Measurements from ENCODE around the gene ATG3. TPM values are rescaled to one million over a fixed set of nuclear protein-coding genes. Genes with fewer than 3 reads are reported as not detected.
"Not testable (repeated sequence)": the region's sequence is repeated elsewhere in the genome, so short reads cannot be mapped to it uniquely, and the experiment has no call there.

ATG3 gene
- total RNA-seq, 4 donors from 2014 or later = 25.1 to 47.9 (median 44.6) TPM

DNA sequence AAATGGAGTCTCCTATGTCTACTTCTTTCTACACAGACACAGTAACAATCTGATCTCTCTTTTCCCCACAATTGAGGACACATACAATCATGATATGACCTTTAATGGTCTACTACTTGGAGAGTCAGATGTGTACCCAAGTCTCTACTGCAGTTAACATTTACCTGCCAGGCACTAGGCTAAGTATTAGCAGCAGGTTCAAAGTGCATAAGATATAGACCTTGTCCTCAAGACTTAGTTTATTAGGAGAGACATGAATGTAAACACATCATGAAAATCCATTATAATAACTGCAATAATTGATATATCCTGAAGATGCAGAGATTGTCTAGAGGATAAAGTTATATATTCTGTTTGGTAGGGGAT lies 3.2 kb upstream of the ATG3 start:
- DNase-seq = no peak
- H3K9me3 ChIP-seq = no peaks in the 10 kb centered on the region
- H3K4me1 ChIP-seq = peaks cover 0 to under 1% of the 10 kb centered on the region in 2 donors
- intact Hi-C loops (cut with DNase I; ENCODE audit: low total_unique reads) = no loop called here
- TF ChIP-seq, protein P1, sequence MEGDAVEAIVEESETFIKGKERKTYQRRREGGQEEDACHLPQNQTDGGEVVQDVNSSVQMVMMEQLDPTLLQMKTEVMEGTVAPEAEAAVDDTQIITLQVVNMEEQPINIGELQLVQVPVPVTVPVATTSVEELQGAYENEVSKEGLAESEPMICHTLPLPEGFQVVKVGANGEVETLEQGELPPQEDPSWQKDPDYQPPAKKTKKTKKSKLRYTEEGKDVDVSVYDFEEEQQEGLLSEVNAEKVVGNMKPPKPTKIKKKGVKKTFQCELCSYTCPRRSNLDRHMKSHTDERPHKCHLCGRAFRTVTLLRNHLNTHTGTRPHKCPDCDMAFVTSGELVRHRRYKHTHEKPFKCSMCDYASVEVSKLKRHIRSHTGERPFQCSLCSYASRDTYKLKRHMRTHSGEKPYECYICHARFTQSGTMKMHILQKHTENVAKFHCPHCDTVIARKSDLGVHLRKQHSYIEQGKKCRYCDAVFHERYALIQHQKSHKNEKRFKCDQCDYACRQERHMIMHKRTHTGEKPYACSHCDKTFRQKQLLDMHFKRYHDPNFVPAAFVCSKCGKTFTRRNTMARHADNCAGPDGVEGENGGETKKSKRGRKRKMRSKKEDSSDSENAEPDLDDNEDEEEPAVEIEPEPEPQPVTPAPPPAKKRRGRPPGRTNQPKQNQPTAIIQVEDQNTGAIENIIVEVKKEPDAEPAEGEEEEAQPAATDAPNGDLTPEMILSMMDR (IDR thresholded peaks at IDR 0.05) = no peak
- no peak for TF ChIP-seq POLR2A (IDR thresholded peaks at IDR 0.05)
- no peak overlapping the region for H3K27ac ChIP-seq
- H3K27me3 ChIP-seq = no peaks in the 10 kb centered on the region
- H3K4me3 ChIP-seq = no peak overlapping the region
- H3K36me3 ChIP-seq = no peaks in the 10 kb centered on the region

DNA sequence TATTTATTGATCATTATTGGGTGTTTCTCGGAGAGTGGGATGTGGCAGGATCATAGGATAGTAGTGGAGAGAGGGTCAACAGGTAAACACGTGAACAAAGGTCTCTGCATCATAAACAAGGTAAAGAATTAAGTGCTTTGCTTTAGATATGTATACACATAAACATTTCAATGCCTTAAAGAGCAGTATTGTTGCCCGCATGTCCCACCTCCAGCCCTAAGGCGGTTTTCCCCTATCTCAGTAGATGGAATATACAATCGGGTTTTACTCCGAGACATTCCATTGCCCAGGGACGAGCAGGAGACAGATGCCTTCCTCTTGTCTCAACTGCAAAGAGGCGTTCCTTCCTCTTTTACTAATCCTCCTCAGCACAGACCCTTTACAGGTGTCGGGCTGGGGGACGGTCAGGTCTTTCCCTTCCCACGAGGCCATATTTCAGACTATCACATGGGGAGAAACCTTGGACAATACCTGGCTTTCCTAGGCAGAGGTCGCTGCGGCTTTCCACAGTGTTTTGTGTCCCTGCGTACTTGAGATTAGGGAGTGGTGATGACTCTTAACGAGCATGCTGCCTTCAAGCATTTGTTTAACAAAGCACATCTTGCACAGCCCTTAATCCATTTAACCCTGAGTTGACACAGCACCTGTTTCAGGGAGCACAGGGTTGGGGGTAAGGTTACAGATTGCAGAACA lies 2.6 kb upstream of the ATG3 start:
- DNase-seq; H3K9me3 ChIP-seq; H3K36me3 ChIP-seq; H3K27me3 ChIP-seq; H3K4me1 ChIP-seq; H3K27ac ChIP-seq; intact Hi-C loops (cut with DNase I; ENCODE audit: low total_unique reads); H3K4me3 ChIP-seq: not testable (repeated sequence)

DNA sequence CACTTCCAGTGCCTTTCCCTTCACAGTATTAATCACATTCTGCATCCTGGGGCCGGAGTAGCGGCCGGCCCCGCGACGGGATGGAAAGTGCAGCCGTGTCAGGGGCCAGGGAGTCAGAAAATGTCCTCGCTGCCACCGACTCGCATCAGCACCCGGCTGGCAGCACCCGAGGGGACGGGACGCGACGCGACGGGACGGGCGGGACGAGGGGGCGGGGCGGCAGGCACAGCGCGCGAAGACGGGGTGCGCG lies 353 bp downstream of the ATG3 start:
- TF ChIP-seq POLR2A (IDR thresholded peaks at IDR 0.05) = no peak
- TF ChIP-seq, protein P1 (IDR thresholded peaks at IDR 0.05) = no peak
- Histone ChIP-seq H3K36me3 (no peaks in the 10 kb centered on the region), H3K9me3 (no peaks in the 10 kb centered on the region), H3K27me3 (no peaks in the 10 kb centered on the region), H3K4me3 (peak overlapping the region; percentile 76 to 89), H3K27ac (peak overlapping the region; percentile 94 to 98), H3K4me1 (peaks cover 0 to 8% of the 10 kb centered on the region in 2 donors)
- intact Hi-C loops (cut with DNase I; ENCODE audit: low total_unique reads) = no loop called here
- no peak for DNase-seq

DNA sequence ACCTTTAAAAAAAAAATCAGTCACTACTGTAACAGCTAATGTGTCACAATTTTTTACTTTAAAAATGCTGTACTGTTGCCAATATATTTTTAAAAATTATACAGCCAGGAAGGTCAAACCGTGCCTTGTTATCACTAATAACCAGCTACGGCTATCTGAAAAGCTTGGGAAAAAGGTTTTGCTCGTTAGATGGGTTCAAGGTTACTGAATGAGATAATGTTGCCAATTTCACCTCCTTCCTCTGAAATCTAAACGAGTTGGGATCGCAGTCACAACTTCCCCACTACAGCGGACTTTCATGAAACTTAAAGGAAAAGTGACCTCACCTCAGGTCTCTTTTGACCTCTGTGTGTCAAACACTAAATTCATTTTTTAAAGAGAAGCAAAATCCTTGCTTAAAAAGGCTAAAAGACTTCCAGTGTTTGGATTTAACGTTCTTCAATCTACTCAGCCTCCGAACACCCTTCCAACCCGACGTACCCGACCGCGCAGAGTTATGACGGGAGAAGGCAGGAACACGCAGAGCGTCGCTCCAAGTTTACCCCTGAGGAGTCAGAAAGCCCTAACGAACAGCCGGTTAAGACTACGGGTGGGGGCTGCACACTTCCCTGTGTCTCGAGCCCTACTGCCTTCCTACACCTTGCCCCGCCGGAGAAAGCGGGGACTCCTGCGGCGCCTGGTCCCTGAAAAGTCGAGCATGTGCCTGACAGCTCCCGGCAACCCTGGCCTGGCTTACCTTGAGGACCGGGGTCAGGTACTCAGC lies 860 bp downstream of the ATG3 start:
- DNase-seq = peak; percentile 52 to 59
- no peak for TF ChIP-seq POLR2A (IDR thresholded peaks at IDR 0.05)
- TF ChIP-seq, protein P1 (IDR thresholded peaks at IDR 0.05) = no peak
- intact Hi-C loops (cut with DNase I; ENCODE audit: low total_unique reads) = no loop called here
- H3K4me1 ChIP-seq = peaks cover 0 to 8% of the 10 kb centered on the region in 2 donors
- no peaks in the 10 kb centered on the region for H3K9me3 ChIP-seq
- peak overlapping the region; percentile 94 to 98 for H3K27ac ChIP-seq
- no peaks in the 10 kb centered on the region for H3K27me3 ChIP-seq
- peak overlapping the region; percentile 76 to 89 for H3K4me3 ChIP-seq
- H3K36me3 ChIP-seq = no peaks in the 10 kb centered on the region

DNA sequence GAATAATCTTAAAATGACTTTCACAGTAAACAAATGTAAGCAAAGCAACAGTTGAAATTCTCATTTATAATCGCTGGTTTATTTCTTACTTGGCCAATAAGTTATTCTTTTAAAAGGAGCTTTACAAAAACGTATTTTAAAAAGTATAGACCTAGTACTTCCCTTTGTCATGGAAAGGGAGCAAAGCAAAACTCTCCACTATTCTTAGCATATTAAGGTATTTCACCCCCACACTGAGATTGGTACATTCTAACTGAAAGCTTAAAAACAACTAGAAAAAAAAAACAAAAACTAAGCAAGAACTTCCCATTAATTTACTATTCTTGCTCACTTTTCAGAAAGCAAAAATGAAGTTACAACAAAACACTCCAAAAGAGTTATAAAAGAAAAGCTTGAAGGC lies 1.5 kb downstream of the ATG3 start:
- Histone ChIP-seq H3K36me3 (no peaks in the 10 kb centered on the region), H3K4me3 (peak overlapping the region; percentile 76 to 89), H3K4me1 (peaks cover 0 to 8% of the 10 kb centered on the region in 2 donors), H3K27ac (peak overlapping the region in 1 of 2 donors; percentile 94), H3K9me3 (no peaks in the 10 kb centered on the region), H3K27me3 (no peaks in the 10 kb centered on the region)
- no peak for TF ChIP-seq POLR2A (IDR thresholded peaks at IDR 0.05)
- TF ChIP-seq, protein P1 (IDR thresholded peaks at IDR 0.05) = no peak
- intact Hi-C loops (cut with DNase I; ENCODE audit: low total_unique reads) = no loop called here
- DNase-seq = no peak
